Kidney (tissue), 14 donors: ENCODE measurements around the gene MMGT1. TPM values are rescaled to one million over a fixed set of nuclear protein-coding genes. Genes with fewer than 3 reads are reported as not detected.
A peak's percentile ranks its signal among the peaks of the same experiment; 100 is the strongest.

Experiments
- DNase-seq, 5 donors: peaks; one replicate each; pipeline ENCODE4 v3.0.0-alpha.2; 2013 to 2020
- FAIRE-seq: peaks from 2 replicates; lab custom pipeline; 2012; peaks lifted over from hg19 to GRCh38; lab: Jason Lieb, UNC
- H3K27ac ChIP-seq, 2 donors: one replicate each; pipeline ENCODE4 v1.7.0; 2013; ENCODE audit warnings: low read depth in 2 of 2, low read length in 2 of 2, inconsistent platforms in 1 of 2
- H3K27me3 ChIP-seq: one replicate; pipeline ENCODE4 v1.7.1; 2013; ENCODE audit warnings: low read length, inconsistent platforms; ENCODE audit not compliant: control insufficient read depth, insufficient read depth
- H3K36me3 ChIP-seq, 3 donors: one replicate each; pipeline versions ENCODE4 v1.7.0 to v1.7.1; 2013; ENCODE audit warnings: low read length in 3 of 3, control low read depth in 1 of 3, inconsistent platforms in 1 of 3; ENCODE audit not compliant: insufficient read depth in 3 of 3, control insufficient read depth in 2 of 3
- H3K4me1 ChIP-seq, 3 donors: one replicate each; pipeline versions ENCODE4 v1.7.0 to v1.7.1; 2013; ENCODE audit warnings: low read length in 3 of 3, inconsistent platforms in 1 of 3, low read depth in 1 of 3; ENCODE audit not compliant: control insufficient read depth in 2 of 3, insufficient read depth in 2 of 3
- H3K4me3 ChIP-seq, 3 donors: one replicate each; pipeline versions ENCODE4 v1.7.0 to v1.8.1; 2013; ENCODE audit warnings: low read length in 3 of 3, control low read depth in 1 of 3, inconsistent platforms in 1 of 3
- H3K9ac ChIP-seq, 3 donors: one replicate each; pipeline versions ENCODE4 v1.7.0 to v1.7.1; 2013; ENCODE audit warnings: low read length in 3 of 3, control low read depth in 1 of 3, inconsistent platforms in 1 of 3
- H3K9me3 ChIP-seq, 3 donors: one replicate each; pipeline versions ENCODE4 v1.7.0 to v1.7.1; 2013; ENCODE audit warnings: low read length in 3 of 3, control low read depth in 1 of 3, inconsistent platforms in 1 of 3; ENCODE audit not compliant: control insufficient read depth in 2 of 3, insufficient read depth in 1 of 3
- intact Hi-C: fragments of 100-400 bp; cut with DNase I; formaldehyde crosslinking; loops from one replicate; pipeline ENCODE4 v1.11.1; 2022
- polyA plus RNA-seq: library from polyadenylated mRNA; stranded (reverse); fragments of 350-450 nt; fragmentation: Illumina TruSeq; extraction: RNeasy Lipid Tissue Mini Kit (QIAGEN cat#74804); gene quantifications from one replicate; pipeline ENCODE4 v1.2.3, GENCODE V29; 2014; ENCODE audit warnings: low read depth, low replicate concordance; ENCODE audit not compliant: insufficient read depth
- total RNA-seq: library from RNA; stranded (reverse); fragmentation: NEBNext Ultra II Directional; extraction: Animal tissue kit (Norgen Biotek cat#: 25700); gene quantifications from one replicate; pipeline ENCODE4 v1.2.1, GENCODE V29; 2021
- TF ChIP-seq, protein P1 (sequence below): IDR thresholded peaks from 3 replicates; pipeline ENCODE4 v1.5.1; 2012; ENCODE audit warnings: mild to moderate bottlenecking, moderate library complexity, borderline replicate concordance; ENCODE audit not compliant: insufficient read depth; ENCODE audit errors: extremely low read depth
- donor health status: control.
- donor health status: control.
- donor health status: control.
- donor health status: control.
- donor health status: control.
- donor health status: DM: yes; HTN: yes; CAD: no.
- donor health status: Normal renal cell carcinoma (clear cell type).

MMGT1 gene
- total and polyA plus RNA-seq, 2 donors from 2014 or later = 15.3 to 30.9 TPM

DNA sequence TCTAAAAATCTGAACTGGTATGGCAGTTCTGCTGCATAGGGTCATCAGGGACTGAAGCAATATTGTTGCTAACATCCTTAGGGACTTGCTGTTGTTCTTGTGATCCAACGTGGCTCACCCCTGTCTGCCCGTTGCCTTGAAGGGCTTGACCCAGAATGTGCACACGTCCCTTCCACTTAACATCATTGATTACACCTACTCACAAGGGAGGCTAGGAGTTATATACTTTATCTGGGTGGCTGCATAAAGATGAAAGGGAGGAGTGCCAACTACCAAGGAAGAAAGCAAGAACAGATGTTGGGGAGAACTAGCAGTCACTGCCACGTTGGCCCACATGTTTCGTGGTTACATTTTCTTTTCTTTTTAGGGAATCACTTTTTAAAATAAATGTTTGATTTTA lies 45.4 kb upstream of the MMGT1 start:
- no peak for FAIRE-seq
- TF ChIP-seq, protein P1, sequence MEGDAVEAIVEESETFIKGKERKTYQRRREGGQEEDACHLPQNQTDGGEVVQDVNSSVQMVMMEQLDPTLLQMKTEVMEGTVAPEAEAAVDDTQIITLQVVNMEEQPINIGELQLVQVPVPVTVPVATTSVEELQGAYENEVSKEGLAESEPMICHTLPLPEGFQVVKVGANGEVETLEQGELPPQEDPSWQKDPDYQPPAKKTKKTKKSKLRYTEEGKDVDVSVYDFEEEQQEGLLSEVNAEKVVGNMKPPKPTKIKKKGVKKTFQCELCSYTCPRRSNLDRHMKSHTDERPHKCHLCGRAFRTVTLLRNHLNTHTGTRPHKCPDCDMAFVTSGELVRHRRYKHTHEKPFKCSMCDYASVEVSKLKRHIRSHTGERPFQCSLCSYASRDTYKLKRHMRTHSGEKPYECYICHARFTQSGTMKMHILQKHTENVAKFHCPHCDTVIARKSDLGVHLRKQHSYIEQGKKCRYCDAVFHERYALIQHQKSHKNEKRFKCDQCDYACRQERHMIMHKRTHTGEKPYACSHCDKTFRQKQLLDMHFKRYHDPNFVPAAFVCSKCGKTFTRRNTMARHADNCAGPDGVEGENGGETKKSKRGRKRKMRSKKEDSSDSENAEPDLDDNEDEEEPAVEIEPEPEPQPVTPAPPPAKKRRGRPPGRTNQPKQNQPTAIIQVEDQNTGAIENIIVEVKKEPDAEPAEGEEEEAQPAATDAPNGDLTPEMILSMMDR = no peak

DNA sequence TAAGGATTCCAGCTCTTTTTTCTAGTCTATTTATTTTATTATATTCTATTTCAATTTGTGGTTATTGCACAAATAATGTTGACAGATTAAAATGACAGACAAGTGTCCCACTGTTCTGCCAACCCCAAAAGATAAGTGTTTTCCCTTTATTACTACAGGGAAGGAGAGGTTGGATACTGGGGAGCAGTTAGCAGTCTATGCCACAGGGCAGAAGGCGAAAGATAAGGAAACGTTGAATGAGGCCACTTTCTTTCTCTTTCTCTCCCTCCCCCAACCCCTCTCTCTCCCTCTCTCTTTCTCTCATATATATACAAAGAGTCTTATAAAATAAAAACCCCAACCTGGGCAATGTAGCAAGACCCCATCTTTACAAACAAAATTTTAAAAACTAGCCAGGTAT lies 43.1 kb upstream of the MMGT1 start:
- DNase-seq (no peak), FAIRE-seq (no peak)
- Histone ChIP-seq H3K4me1 (no peaks in the 10 kb centered on the region), H3K27me3 (peaks cover 2% of the 10 kb centered on the region), H3K9ac (no peak overlapping the region), H3K4me3 (no peak overlapping the region), H3K27ac (no peak overlapping the region), H3K9me3 (no peaks in the 10 kb centered on the region), H3K36me3 (no peaks in the 10 kb centered on the region)
- intact Hi-C loops = no loop called here
- TF ChIP-seq, protein P1 = no peak

More for the DNA sequence above, 45.4 kb upstream of the MMGT1 start:
- no peak for DNase-seq
- intact Hi-C loops = no loop called here
- Histone ChIP-seq H3K9me3 (no peaks in the 10 kb centered on the region), H3K27me3 (peaks cover 2% of the 10 kb centered on the region), H3K4me3 (no peak overlapping the region), H3K9ac (no peak overlapping the region), H3K4me1 (no peaks in the 10 kb centered on the region), H3K36me3 (no peaks in the 10 kb centered on the region), H3K27ac (no peak overlapping the region)

DNA sequence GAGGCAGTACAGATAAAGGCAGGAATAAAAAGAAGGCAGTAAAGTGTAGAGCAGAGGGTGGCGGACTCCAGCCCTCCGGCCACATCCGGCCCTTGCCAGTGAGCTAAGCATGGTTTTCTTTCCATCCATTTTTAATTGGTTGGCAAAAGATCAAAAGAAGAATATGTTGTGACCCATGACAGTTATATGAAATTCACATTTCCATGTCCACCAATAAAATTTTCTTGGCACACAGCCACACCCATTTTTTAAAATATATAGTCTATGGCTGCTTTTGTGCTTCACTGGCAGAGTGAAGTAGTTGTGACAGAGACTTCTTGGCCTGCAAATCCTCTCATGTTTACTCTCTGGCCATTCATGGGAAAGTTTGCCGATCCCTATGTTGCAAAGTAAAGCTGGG lies 41.2 kb upstream of the MMGT1 start:
- Histone ChIP-seq H3K4me1 (no peaks in the 10 kb centered on the region), H3K9me3 (no peaks in the 10 kb centered on the region), H3K27me3 (peaks cover 2% of the 10 kb centered on the region), H3K27ac (no peak overlapping the region), H3K9ac (no peak overlapping the region), H3K36me3 (no peaks in the 10 kb centered on the region), H3K4me3 (no peak overlapping the region)
- FAIRE-seq (no peak), DNase-seq (peak in 2 of 5 donors; percentile 3 to 27)
- intact Hi-C loops = no loop called here
- TF ChIP-seq, protein P1 = no peak

DNA sequence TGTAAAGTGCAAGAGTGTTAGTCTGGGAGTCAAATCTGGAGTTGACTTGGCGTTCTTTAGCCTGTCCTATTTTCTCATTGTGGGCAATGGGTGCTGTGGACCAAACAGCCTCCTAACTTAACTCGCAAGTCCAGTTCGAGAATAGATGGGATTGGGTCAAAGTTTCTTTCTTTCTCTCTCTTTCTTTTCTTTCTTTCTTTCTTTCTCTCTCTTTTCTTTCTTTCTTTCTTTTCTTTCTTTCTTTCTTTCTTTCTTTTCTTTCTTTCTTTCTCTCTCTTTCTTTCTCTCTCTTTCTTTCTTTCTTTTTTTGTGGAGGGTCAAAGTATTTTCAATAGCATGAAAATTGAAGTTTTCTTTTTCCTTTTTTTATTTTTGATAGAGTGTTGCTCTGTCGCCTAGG lies 14.5 kb upstream of the MMGT1 start:
- H3K9me3 ChIP-seq = no peaks in the 10 kb centered on the region
- no peak overlapping the region for H3K4me3 ChIP-seq
- no peak overlapping the region for H3K9ac ChIP-seq
- FAIRE-seq (no peak), DNase-seq (no peak)
- peaks cover 2% of the 10 kb centered on the region for H3K27me3 ChIP-seq
- peaks cover 0 to under 1% (median 0%) of the 10 kb centered on the region in 3 donors for H3K4me1 ChIP-seq
- intact Hi-C loops = no loop called here
- H3K27ac ChIP-seq = no peak overlapping the region
- no peaks in the 10 kb centered on the region for H3K36me3 ChIP-seq
- TF ChIP-seq, protein P1 = no peak
